HG02588 (cell line): ENCODE measurements around the gene PLAA.
"Not testable (repeated sequence)": the region's sequence is repeated elsewhere in the genome, so short reads cannot be mapped to it uniquely, and the experiment has no call there.

ENCODE experiments used
- ATAC-seq: cut with Tn5 transposase; IDR thresholded peaks from one replicate; pipeline ENCODE4 v1.9.1; 2021; ENCODE audit warnings: mild to moderate bottlenecking, moderate library complexity; ENCODE audit not compliant: unreplicated experiment

PLAA gene

DNA sequence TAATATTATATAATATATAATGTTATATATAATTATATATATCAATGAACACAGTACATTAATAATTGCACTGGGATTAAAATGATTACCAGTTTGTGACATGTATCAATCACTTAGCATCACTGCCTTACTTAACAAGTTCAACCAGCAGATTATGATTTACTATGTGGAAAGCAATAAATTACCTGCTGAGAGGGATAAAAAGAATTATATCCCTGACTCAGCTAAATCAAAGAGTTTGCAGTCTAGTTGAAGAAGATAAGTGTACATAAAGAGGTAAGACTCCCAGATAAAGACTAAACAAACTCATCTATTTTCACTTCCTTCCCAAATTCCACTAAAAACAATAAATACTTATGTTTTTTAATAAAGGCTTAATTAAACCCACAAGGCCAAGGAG lies 11.2 kb downstream of the PLAA start:
- no peak for ATAC-seq

DNA sequence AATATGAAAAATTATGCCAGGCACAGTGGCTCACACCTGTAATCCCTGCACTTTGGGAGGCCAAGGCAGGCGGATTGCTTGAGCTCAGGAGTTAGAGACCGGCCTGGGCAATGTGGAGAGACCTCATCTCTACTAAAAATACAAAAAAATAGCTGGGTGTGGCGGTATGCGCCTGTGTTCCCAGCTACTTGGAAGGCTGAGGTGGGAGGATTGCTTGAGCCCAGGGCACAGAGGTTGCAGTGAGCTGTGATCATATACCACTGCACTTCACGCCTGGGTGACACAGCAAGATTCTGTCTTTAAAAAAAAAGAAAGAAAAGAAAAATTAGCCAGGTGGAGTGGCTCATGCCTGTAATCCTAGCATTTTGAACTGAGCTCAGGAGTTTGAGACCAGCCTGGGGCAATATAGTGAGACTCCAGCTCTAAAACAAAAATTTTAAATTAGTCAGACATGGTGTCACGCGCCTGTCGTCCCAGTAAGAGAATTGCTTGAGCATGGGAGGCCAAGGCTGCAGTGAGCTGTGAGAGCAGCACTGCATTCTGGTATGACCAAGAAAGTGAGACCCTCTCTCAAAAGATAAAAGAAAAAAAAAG lies 18.0 kb downstream of the PLAA start:
- ATAC-seq = no peak

DNA sequence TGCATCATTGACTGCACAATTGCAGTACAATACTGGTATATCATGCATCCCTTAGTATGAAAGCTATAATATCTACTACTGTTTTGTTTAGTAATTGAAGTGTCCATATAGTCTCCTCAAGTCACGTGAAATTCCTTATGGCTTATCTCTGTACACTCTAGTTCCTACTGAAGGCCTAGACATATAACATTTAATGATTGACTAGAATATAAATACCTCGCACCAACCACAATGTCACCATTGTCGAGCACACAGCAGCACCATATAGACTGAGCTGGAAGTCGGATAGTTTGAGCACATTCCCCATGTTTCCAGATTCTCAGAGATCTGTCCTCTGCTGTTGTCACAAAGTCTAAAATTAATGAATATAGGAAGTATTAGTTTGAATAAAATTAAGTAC lies 21.4 kb downstream of the PLAA start:
- ATAC-seq = no peak

DNA sequence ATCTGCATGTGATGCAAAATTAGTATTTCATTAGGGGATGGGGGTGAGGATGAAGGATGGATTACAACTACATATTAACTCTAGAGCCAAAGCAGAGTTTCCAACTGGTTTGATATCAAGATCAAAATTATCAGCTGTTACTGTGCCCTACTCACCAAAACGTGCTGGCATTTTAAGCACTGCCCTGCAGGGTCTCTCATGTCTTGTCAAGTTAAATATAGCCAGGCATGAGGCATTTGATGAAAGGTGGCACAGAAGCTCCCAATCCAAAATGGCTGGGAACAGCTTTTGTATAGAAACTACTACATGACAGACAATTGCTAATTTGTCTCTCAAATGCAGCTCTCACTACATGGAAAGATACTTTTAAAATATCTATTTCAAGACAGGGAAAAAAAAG lies 27.3 kb downstream of the PLAA start:
- no peak for ATAC-seq

DNA sequence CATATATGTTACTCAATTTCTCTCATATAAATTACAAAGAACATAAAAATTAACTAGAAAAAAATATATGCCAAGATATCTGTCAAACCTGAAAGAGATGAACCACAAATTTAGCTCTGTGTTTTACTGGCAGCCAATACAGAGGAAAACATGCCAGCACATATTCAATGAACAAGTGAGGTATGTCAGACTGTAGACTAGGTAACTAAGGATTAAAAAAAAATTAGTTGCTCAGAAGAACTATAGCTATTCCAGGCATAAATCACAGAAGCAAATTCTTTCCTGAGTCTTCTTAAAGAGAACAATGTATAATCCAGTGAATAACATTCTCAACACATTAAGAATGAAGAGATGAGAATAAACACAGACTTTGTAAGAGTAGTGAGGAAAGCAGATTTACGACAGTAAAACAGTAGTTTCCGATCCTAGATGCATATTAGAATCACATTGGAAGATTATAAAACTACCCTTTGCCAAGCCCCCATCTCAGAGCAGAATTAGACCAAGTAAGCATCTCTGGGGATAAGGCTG lies 33.8 kb downstream of the PLAA start:
- ATAC-seq = no peak

DNA sequence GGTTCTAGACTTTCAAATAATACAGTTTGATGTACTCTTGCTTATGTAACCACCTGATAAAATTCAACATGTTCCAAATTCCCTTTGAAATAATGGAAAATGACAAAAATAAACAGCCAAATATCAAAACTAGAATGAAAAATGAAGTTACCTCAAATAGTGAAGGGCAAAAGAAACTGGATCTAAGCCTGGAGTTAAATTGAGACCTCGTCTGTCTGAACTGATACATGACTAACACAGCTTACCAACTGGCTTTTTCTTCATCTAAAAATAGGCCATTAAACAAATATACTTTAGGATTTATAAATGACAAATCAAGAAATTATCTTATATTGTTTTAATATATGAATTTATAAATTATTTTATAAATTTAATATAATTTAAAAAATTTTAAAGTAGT lies 42.4 kb downstream of the PLAA start:
- ATAC-seq = no peak

DNA sequence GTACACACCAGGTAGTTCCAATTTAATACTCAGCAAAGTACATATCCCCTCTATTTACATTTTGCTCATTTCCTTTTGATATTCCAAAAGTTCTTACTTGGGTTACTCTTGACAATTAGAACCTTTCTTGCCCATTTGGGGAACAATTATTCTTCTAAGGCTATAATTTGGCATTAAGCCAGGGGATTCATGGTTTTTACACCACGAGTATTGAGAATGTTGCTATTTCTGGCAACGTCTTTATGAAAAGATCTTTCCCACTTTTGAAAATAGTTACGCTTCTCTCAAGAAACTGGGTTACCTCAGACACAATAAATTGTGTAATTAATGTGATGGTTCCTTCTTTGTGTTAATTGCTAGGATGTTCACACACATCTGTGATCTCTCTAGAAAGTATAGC lies 43.0 kb downstream of the PLAA start:
- ATAC-seq = no peak

DNA sequence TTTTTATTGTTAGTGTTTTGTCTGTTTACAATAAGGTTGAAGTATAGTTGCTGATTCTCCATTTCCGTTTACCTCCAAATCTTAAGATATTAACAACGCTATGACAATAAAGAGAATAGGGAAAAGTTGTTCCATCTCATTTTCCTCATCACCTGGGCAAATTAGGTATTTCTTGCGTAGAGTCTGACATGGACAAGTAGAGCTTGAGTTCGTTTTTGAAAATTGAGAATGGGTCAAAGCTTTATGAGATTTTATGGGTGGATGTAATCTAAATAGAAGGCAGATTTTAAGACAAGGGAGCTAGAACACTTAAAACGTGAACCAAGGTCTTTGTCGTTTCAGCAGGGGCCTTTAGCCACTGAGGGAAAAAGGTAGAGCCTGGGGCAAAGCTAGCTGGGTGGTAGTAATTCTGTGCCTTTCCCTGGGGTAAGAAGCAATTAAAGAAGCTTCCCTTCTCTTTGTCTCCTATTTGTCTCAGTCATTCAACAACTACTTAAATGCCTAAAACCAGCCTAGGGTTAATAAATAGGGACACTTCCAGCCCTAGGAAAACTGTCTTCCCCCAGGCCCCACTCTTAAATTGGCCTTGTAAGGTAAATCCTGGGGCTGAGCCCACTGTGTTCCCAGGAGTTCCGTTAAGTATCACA lies 53.9 kb downstream of the PLAA start:
- no peak for ATAC-seq

DNA sequence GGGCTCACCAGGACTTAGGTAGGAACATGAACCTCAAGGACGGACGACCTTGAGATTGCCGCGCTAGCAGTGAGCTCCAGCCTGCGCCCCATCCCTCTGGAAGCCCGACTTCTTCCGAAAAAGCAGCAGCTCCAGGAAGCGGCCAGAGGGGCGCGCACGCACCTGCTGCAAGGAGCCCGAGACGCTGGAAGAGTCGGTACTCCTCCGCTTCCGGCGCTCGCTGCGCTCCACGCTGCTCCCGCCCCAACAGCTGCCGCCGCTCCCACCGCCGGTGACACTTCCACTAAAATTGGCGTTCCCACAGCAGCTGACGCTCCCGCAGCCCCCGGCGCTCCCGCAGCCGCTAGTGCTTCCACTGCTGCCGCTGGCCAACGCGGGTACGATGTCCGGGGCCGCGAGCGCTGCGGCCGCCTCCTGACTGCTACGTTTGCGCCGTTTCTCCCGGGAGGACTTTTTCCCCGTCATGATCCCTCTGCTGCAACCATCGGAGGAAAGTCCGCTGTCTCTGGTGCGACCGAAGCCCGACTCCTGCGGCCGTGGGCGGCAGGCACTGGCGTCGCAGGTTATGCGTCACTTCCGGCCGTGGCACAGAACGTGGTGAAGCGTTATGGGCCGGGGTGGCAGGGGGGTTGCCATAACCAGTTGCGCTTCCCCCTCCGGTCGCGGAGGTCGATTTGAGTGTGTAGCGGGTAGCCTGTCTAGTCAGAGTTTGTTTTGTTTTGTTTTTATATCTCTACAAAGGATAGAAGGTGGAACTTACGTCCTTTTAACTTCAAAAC lies 54.6 kb downstream of the PLAA start, which contains the start of gene CAAP1:
CAAP1 (minus strand) TSS at position 552 of the 779 bp plus-strand sequence; CDS start at position 465, 87 bp downstream.
- peak; percentile 91 for ATAC-seq

DNA sequence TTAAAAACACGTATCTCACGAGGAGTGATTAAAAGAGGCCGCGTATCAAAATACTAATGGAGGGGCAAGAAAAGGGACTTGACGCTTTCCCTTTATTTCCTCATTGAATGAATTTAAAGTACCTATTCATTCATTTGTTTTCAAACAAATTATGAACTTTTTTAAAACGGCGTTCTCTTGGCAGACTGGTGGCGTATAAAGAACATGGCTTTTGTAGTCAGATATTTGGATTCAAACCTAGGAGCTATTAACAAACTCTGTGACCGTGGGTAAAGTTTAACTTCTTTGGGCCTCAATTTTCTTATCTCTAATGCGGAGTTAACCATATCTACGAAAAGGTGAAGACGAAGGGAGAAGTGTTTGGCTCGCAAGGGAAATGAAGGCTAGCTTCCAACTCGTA lies 55.3 kb downstream of the PLAA start:
- ATAC-seq = no peak

DNA sequence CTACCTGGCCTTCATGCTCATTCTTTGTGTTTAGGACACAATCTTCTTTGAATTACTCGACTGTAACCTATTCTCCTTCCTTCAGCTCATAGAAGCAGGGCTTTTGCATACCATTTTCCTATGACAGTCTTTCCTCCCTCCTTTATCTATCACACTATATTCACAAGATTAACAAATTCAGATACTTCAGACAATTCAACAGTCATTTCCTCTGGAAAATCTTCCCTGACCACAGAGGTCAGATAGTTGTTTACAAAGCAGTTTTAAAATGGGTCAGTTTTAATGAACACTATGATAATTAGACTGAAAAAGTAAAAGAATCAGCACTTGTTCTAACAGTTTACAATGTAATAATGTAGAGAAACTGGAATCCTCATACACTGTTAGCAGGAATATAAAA lies 58.8 kb downstream of the PLAA start:
- no peak for ATAC-seq

DNA sequence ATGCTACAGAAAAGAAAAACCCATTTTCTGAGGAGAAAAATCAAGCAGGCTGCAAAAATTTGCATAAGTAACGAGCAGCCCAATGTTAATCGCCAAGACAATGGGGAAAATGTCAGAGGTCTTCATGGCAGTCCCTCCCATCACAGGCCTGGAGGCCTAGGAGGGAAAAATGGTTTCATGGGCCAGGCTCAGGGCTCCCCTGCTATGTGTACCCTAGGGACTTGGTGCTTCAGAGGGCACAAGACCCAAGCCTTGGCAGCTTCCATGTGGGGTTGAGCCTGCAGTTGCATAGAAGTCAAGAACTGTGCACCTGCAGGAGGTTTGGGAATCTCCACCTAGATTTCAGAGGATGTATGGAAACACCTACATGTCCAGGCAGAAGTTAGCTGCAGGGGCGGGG lies 64.9 kb downstream of the PLAA start:
- no peak for ATAC-seq

DNA sequence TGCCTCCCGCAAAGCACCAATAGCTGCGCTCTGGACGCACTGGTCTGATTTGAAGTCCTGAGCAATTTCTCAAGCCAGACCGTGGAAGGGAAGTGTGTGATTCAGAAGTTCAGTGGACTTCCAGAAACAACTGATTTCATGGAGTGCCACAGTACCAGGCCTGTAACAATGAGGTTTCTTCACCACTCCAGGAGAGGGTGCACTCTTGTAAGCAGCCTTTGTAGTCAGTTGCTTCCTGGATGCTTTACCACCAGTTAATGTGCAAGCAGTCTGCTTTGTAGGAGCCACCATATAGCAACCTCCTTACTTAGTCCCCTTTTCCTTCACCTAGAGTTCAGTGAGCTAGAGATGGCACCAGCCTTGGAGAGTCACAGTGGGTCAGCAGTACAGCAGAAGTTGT lies 66.8 kb downstream of the PLAA start:
- no peak for ATAC-seq

DNA sequence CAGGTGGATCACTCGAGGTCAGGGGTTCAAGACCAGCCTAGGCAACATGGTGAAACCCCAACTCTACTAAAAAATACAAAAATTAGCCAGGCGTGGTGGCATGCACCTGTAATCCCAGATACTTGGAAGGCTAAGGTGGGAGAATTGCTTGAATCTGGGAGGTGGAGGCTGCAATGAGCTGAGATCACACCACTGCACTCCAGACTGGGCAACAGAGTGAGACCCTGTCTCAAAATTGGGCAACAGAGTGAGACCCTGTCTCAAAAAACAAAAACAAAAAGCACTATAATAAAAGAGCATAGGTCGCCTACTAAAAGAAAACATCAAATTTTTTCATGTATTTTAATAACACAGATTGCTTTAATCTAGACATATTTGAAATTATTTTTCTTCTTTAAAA lies 71.9 kb downstream of the PLAA start:
- not testable (repeated sequence) for ATAC-seq

DNA sequence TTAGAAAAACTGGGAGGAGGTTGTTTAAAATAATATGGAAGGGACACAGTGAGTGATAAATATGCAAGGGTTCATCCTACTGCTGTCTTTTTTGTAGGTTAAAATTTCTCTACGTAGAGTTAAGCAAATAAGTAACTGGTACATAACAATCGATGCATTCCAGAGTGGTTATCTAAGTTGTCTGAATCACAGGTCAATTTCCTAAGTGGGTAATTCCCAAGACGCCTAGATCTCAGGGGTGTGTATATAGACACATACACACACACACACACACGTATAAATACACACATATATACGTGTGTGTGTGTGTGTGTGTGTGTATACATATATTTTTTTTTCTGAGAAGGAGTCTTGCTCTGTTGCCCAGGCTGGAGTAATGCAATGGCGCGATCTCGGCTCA lies 76.8 kb downstream of the PLAA start:
- no peak for ATAC-seq

DNA sequence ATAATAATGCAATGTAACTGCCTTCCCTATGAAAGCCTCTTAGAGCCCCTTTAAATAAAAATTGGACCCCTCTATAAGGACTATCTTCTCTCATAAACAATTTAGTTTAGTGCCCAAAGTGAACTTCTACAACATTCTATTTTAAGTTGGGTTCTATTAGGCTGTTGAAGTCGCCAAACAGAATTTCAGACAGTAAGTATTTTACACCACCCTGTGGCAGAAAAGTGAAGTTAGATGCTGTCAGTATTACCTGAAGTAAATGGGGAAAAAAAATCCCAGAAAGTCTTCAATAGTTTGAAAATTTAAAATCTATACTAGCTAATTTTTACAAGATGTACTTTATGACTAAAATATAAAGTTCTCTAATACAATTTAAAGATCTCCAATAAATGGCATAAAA lies 84.0 kb downstream of the PLAA start:
- ATAC-seq = no peak

DNA sequence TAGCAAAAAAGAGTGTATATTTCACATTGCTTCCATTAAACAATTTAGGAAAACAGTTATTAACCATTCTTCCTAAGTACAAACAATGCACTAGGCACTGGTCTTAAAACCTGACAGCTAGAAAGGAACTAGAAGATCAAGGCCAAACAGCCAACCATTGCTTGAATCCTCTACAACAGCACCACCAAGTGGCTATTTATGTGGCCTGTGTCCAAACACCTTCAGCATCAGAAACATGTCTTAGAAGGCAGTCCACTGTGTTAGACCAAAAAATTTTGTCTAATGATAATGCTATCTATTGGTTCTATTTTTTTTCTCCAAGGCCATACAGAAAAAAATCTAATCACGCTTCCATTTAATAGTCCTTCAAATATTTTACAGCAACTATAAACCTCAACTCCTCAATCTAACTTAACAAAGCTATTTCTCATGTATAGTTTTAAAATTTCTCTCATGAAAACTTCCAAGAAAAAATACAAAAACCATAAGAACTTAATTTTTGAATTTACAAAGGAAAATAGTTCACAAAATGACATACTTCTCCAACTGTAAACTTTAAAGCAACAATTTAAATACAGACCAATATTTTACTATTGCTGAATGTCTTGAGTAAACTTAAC lies 90.5 kb downstream of the PLAA start:
- ATAC-seq = peak; percentile 68
